Loucy (cell line): ENCODE measurements around the gene MEPCE.

Experiments used
- H2AFZ ChIP-seq: fragments of 200-600 bp; sonication (generic); 2 replicates; pipeline ENCODE4 v1.6.0; 2016; ENCODE audit warnings: antibody characterized with exemption, mild to moderate bottlenecking, low read length, moderate library complexity
- H3F3A ChIP-seq: fragments of 200-600 bp; 2 replicates; pipeline ENCODE4 v1.6.0; 2016; ENCODE audit warnings: antibody characterized with exemption, low read depth, mild to moderate bottlenecking
- H3K27me3 ChIP-seq: fragments of 200-600 bp; sonication (generic); 2 replicates; pipeline ENCODE4 v1.6.1; 2014; ENCODE audit warnings: low read length, mild to moderate bottlenecking; ENCODE audit not compliant: insufficient read depth, poor library complexity, severe bottlenecking
- H3K36me3 ChIP-seq: fragments of 200-600 bp; sonication (generic); 2 replicates; pipeline ENCODE4 v1.6.1; 2016; ENCODE audit warnings: low read length; ENCODE audit not compliant: insufficient read depth
- H3K4me1 ChIP-seq: fragments of 200-600 bp; sonication (generic); 2 replicates; pipeline ENCODE4 v1.5.1; 2014; ENCODE audit warnings: low read length, mild to moderate bottlenecking; ENCODE audit not compliant: insufficient read depth, poor library complexity, severe bottlenecking
- H3K4me2 ChIP-seq: fragments of 200-600 bp; sonication (generic); 2 replicates; pipeline ENCODE4 v1.6.0; 2014; ENCODE audit warnings: antibody characterized with exemption, low read length, low read depth, mild to moderate bottlenecking; ENCODE audit not compliant: poor library complexity, severe bottlenecking
- H3K4me3 ChIP-seq: fragments of 200-600 bp; sonication (generic); 2 replicates; pipeline ENCODE4 v1.5.1; 2014; ENCODE audit warnings: low read length, mild to moderate bottlenecking, mixed read lengths; ENCODE audit not compliant: poor library complexity, severe bottlenecking
- H3K79me2 ChIP-seq: fragments of 200-600 bp; sonication (generic); 2 replicates; pipeline ENCODE4 v1.6.1; 2014; ENCODE audit warnings: low read length; ENCODE audit not compliant: insufficient read depth
- H3K9ac ChIP-seq: fragments of 200-600 bp; sonication (generic); 2 replicates; pipeline ENCODE4 v1.6.0; 2014; ENCODE audit warnings: mild to moderate bottlenecking, low read depth, low read length, moderate library complexity; ENCODE audit not compliant: poor library complexity, severe bottlenecking
- H3K9me2 ChIP-seq: fragments of 200-600 bp; sonication (generic); replicated peaks from 2 replicates; pipeline ENCODE4 v1.6.1; 2016; ENCODE audit warnings: low read depth, low read length, mixed read lengths
- H3K9me3 ChIP-seq: fragments of 200-600 bp; sonication (generic); 2 replicates; pipeline ENCODE4 v1.6.1; 2014; ENCODE audit warnings: mild to moderate bottlenecking, antibody characterized with exemption, low read length, low read depth; ENCODE audit not compliant: insufficient read depth
- H4K20me1 ChIP-seq: fragments of 200-600 bp; sonication (generic); 2 replicates; pipeline ENCODE4 v1.6.0; 2014; ENCODE audit warnings: antibody characterized with exemption, low read length, mild to moderate bottlenecking; ENCODE audit not compliant: insufficient read depth, poor library complexity, severe bottlenecking
- CTCF ChIP-seq: fragments of 200-600 bp; sonication (generic); conservative IDR thresholded peaks from 2 replicates; pipeline ENCODE4 v1.5.1; 2014; ENCODE audit warnings: mild to moderate bottlenecking, antibody characterized with exemption, low read length
- EZH2phosphoT487 ChIP-seq: fragments of 200-600 bp; IDR thresholded peaks from 2 replicates; pipeline ENCODE4 v1.6.1; 2018; ENCODE audit warnings: antibody characterized with exemption, mild to moderate bottlenecking, moderate library complexity, borderline replicate concordance

Gene MEPCE

GRCh38 chr7:100394077-100394476, 35.6 kb upstream of the MEPCE start:
- Histone ChIP-seq H4K20me1 (no peaks in the 10 kb centered on the region), H2AFZ (no peak overlapping the region), H3K27me3 (no peaks in the 10 kb centered on the region), H3F3A (no peaks in the 10 kb centered on the region), H3K9me2 (no peaks in the 10 kb centered on the region), H3K9me3 (no peaks in the 10 kb centered on the region), H3K79me2 (no peaks in the 10 kb centered on the region), H3K9ac (no peak overlapping the region), H3K36me3 (no peaks in the 10 kb centered on the region), H3K4me2 (no peak overlapping the region), H3K4me1 (no peaks in the 10 kb centered on the region), H3K4me3 (no peak overlapping the region)
- TF ChIP-seq EZH2phosphoT487 (no peak), CTCF (no peak)

GRCh38 chr7:100396421-100396982, 33.1 kb upstream of the MEPCE start:
- no peak for TF ChIP-seq CTCF
- no peak for TF ChIP-seq EZH2phosphoT487
- H3K4me3 ChIP-seq: no peak overlapping the region
- no peaks in the 10 kb centered on the region for H3K4me1 ChIP-seq
- no peaks in the 10 kb centered on the region for H3K27me3 ChIP-seq
- no peak overlapping the region for H3K4me2 ChIP-seq
- no peaks in the 10 kb centered on the region for H4K20me1 ChIP-seq
- H3K79me2 ChIP-seq: no peaks in the 10 kb centered on the region
- H2AFZ ChIP-seq: no peak overlapping the region
- H3K36me3 ChIP-seq: no peaks in the 10 kb centered on the region
- H3K9me2 ChIP-seq: no peaks in the 10 kb centered on the region
- H3K9ac ChIP-seq: no peak overlapping the region
- H3K9me3 ChIP-seq: no peaks in the 10 kb centered on the region
- no peaks in the 10 kb centered on the region for H3F3A ChIP-seq

- H3K79me2 ChIP-seq: no peaks in the 10 kb centered on the region
- H4K20me1 ChIP-seq: no peaks in the 10 kb centered on the region
- H3K4me2 ChIP-seq: no peak overlapping the region
- no peaks in the 10 kb centered on the region for H3K36me3 ChIP-seq
- H3K9me3 ChIP-seq: no peaks in the 10 kb centered on the region
- H3K4me3 ChIP-seq: no peak overlapping the region
- no peaks in the 10 kb centered on the region for H3K9me2 ChIP-seq
- H2AFZ ChIP-seq: no peak overlapping the region
- no peaks in the 10 kb centered on the region for H3F3A ChIP-seq
- H3K9ac ChIP-seq: no peak overlapping the region
- H3K27me3 ChIP-seq: no peaks in the 10 kb centered on the region
- TF ChIP-seq EZH2phosphoT487 (no peak), CTCF (no peak)
- H3K4me1 ChIP-seq: no peaks in the 10 kb centered on the region
Measured at GRCh38 chr7:100397315-100398081, 32.1 kb upstream of the MEPCE start.
